Loucy (cell line): Measurements from ENCODE around the gene KCNT1.

Experiments
- CTCF ChIP-seq: fragments of 200-600 bp; sonication (generic); conservative IDR thresholded peaks from 2 replicates; pipeline ENCODE4 v1.5.1; 2014; ENCODE audit warnings: mild to moderate bottlenecking, antibody characterized with exemption, low read length
- EZH2phosphoT487 ChIP-seq: fragments of 200-600 bp; IDR thresholded peaks from 2 replicates; pipeline ENCODE4 v1.6.1; 2018; ENCODE audit warnings: antibody characterized with exemption, mild to moderate bottlenecking, moderate library complexity, borderline replicate concordance

GRCh38 chr9:135670721-135671590, 31.0 kb upstream of the KCNT1 start:
- TF ChIP-seq CTCF (no peak), EZH2phosphoT487 (no peak)
